HG03432 (cell line): Measurements from ENCODE around the gene PHACTR1.

Experiments used
- ATAC-seq: cut with Tn5 transposase; IDR thresholded peaks from one replicate; pipeline ENCODE4 v1.9.1; 2021; ENCODE audit warnings: mild to moderate bottlenecking, moderate library complexity; ENCODE audit not compliant: unreplicated experiment

PHACTR1 gene

GRCh38 chr6:12844284-12845223 is 128.0 kb downstream of the PHACTR1 start:
- ATAC-seq: no peak

DNA sequence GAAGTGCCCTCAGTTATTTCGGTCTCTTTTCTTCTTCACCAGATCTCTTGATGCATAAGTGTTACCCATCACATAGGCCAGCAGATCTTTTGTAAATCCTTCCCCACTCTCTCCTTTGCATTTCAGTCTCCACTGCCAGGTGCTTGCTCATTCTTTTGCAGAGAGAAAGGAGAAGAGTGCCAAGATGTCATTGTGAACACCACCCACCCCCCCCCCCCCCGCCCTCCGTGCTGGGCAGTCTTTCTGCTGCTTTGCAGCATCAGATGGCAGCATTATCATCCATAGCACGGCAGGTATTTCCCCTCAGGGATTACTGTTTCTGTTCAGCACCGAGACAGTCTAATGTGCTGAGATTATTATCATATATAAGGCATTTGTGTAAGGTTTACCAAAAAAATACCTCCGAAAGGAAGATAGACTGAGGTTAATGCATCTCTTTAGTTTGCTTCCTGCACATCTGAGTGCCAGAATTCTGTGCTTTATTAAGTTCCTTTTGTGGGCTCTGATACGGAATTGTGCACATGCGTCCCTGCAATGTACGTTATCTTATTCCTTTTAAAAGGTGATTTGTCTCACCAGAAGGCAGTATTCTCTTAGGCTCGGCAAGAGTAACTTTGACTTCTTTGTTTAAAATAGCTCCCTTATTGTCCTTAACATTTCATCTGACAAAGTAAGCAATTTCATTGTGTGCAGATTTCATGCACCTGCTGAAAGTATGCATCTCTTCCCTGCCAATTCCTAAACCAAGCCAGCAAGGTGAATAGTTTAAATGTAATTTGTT is 128.8 kb downstream of the PHACTR1 start:
- ATAC-seq: no peak

- no peak for ATAC-seq
Observed at GRCh38 chr6:12848964-12849808, 132.6 kb downstream of the PHACTR1 start.

- ATAC-seq: no peak
Observed at GRCh38 chr6:12849809-12850198, 133.2 kb downstream of the PHACTR1 start.

GRCh38 chr6:12851123-12851695 is 134.6 kb downstream of the PHACTR1 start:
- no peak for ATAC-seq

DNA sequence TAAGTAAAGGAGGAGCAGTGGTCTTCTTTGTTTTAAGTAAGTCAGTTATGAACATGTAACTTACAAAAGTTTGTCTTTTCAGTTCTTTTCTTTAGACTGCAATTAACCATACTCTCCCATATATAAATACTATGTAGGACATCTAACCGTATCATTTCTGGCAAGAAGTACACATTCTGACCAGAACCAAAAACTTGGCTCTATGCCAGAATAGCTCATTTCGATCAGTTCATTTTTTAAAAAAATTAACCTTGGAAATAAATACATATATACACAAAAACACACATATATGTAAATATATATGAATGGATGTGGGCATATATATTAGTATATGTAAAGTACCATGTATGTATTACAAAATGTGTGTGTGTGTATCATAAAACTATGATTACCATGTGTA is 145.0 kb downstream of the PHACTR1 start:
- no peak for ATAC-seq

DNA sequence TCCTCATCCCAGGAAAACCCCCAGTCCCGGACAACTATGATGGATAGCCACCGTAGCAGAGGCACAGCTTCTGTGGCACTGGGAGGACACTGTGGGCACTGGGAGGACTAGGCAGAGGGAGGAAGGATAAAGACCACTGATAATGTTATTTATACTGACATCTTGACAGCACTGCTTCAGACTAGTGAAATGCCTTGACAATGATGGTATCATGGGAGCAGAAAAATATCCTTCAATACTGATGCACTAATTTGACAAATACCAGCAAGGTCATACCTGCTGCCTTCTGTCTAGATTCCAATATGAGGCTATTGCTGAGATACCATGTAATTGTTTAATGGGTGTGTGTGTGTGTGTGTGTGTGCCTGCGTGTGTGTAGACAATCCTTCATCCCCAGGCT is 148.6 kb downstream of the PHACTR1 start:
- ATAC-seq: no peak

DNA sequence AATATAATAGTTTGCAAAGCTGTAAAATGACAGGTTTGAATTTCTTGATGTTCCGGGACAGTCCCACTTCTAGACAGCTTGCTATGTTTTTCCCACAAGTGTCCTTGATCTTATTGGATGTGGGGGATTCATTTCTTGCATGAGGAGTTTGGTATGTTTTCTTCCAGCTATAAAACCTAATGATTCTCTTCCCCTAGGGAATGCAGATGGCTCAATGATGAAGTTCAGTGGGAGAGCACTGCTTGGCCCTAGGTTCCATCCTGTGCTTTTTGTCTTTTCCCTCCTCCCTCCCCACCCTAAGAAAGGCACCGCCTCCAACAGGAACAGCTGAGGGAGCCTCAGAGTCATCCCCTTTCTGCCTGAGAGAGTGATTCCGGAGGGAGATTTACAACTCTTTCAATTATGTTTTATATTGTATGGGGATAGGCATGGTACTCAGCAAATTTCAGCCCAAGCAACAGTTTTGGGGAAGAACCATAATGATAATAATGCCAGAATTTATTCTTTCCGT is 149.2 kb downstream of the PHACTR1 start:
- no peak for ATAC-seq

DNA sequence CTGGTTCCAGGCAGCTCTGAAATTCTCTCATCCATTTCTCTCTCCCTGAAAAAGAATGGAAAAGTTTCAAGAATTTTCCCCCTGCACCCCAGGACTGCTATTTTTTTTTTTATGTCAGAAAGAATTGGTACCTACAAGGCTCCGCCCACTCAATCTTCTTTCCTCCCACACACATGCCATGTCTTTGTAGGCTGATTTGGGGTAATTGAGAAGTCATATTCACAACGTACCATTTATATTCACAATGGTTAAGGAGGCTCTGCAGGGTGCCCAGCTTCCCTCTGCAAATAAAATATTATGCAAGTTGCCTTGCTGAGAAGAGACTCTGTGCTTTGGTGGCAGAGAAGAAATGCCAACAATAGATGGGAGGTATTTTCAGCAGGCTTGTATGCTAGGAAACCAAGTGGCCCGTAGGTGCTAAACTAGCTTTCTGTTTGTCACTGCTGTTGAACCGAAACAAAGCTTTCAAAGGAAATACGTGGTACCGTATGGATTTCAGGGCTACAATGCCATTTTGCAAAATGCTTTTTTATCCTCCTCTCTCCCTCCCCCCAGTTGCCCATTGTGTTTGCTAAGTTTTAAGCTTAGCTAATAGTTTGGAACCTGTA is 150.0 kb downstream of the PHACTR1 start:
- no peak for ATAC-seq

DNA sequence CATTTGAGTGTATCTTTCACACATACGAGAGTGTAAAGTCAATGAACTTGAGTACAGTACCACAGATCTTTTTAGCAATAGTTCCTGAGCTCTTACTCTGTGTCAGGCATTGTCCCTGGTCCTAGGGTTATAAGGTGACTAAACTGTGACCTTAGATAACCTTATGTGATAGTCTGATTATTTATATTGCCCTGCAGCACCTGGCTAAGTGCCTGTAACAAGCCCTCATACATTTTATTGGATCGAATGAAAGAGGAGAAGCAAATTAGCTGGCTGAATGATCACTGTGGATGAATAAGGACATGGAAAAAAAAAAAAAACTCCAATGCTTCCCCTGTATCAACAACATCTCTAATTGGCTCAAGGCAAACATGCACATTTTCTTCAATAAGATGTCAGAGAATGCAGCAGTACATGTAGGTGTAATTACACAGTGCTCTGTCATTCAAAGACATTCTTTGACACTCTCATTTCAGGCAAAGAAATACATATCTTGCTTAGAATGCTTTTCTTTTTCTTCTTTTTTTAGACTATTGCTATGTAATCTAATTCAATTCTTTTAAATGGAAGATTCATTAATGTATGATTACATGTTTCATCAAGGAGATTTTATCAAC is 153.4 kb downstream of the PHACTR1 start:
- no peak for ATAC-seq

- ATAC-seq: no peak
Observed at GRCh38 chr6:12873691-12874090, 157.1 kb downstream of the PHACTR1 start.

GRCh38 chr6:12875051-12875450 is 158.5 kb downstream of the PHACTR1 start:
- no peak for ATAC-seq

GRCh38 chr6:12878741-12879140 is 162.2 kb downstream of the PHACTR1 start:
- no peak for ATAC-seq

DNA sequence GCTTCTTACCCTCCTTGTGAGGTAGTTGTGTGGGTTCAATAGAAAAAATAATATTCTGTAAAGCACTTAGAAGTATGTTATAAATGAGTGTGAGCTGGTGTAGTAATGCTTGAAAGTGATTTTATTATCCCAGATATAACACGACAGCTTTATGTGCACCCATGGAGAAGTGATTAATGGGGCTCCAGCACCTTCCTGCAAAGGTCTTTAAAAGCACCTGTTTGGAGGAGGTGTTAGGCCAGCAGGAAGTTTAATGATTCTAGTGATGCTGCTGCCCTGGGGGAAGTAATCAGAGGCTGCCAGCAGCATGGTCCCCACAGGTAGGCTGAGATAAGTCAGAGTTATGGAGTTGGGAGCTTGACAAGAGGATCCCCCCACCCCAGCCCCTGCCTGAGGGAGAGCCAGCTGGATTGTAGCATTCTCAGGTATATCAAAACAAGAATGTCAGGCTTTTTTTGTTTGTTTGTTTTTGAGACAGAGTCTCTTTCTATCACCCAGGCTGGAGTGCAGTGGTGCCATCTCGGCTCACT is 166.3 kb downstream of the PHACTR1 start:
- ATAC-seq: no peak

DNA sequence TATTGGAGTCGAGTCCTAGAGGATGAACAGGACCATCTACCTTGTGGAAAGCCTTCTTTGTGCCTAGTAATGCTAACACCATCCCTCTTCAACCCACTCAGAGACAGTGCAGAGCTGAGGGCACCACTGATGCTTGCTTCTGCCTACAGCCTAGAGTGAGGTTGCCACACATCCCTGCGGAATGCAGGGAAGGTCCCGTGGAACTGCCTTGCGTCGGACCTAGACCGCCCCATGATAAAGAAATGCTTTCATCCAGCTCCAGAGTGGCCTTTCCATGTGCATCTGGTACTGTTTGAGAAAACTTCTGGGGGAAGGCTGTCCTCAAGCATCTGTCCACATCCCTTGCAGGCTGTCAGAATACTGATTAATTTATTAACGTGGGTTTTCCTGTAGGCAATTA is 168.4 kb downstream of the PHACTR1 start:
- no peak for ATAC-seq

- no peak for ATAC-seq
Observed at GRCh38 chr6:12886961-12887775, 170.6 kb downstream of the PHACTR1 start.

- no peak for ATAC-seq
Observed at GRCh38 chr6:12890171-12890790, 173.7 kb downstream of the PHACTR1 start.

- no peak for ATAC-seq
Observed at GRCh38 chr6:12891595-12891994, 175.0 kb downstream of the PHACTR1 start.
